ENCODE data around the gene UMAD1.

The UMAD1 gene

GRCh38 chr7:7909376-7909775 lies 268.8 kb downstream of the UMAD1 start:
- no peak for TF ChIP-seq FOXP2 (optimal IDR thresholded peaks at IDR 0.05; ENCODE audit: borderline replicate concordance, extremely low read depth, extremely low read length, insufficient read depth)
- no peak for TF ChIP-seq TAF1 (IDR thresholded peaks at IDR 0.05; ENCODE audit: borderline replicate concordance, insufficient read depth, low read length)
- TF ChIP-seq POLR2AphosphoS5 (IDR thresholded peaks at IDR 0.05; ENCODE audit: low read depth, low read length), result no peak
- TF ChIP-seq REST (IDR thresholded peaks at IDR 0.05; ENCODE audit: insufficient read depth in 1 of 2, low read depth in 2 of 2, low read length in 2 of 2), result no peak
- TF ChIP-seq SIN3A (IDR thresholded peaks at IDR 0.05; ENCODE audit: borderline replicate concordance, insufficient read depth, low read length), result no peak

- no peak for TF ChIP-seq POLR2AphosphoS5 (IDR thresholded peaks at IDR 0.05; ENCODE audit: low read depth, low read length)
- TF ChIP-seq TAF1 (IDR thresholded peaks at IDR 0.05; ENCODE audit: borderline replicate concordance, insufficient read depth, low read length), result no peak
- no peak for TF ChIP-seq SIN3A (IDR thresholded peaks at IDR 0.05; ENCODE audit: borderline replicate concordance, insufficient read depth, low read length)
- no peak for TF ChIP-seq FOXP2 (optimal IDR thresholded peaks at IDR 0.05; ENCODE audit: borderline replicate concordance, extremely low read depth, extremely low read length, insufficient read depth)
- no peak for TF ChIP-seq REST (IDR thresholded peaks at IDR 0.05; ENCODE audit: insufficient read depth in 1 of 2, low read depth in 2 of 2, low read length in 2 of 2)
Observed at GRCh38 chr7:7911369-7912123, 271.0 kb downstream of the UMAD1 start.

- TF ChIP-seq TAF1 (IDR thresholded peaks at IDR 0.05; ENCODE audit: borderline replicate concordance, insufficient read depth, low read length), result no peak
Observed at GRCh38 chr7:7912937-7913336, 272.4 kb downstream of the UMAD1 start.

- TF ChIP-seq REST (IDR thresholded peaks at IDR 0.05; ENCODE audit: insufficient read depth in 1 of 2, low read depth in 2 of 2, low read length in 2 of 2), result no peak
- no peak for TF ChIP-seq FOXP2 (optimal IDR thresholded peaks at IDR 0.05; ENCODE audit: borderline replicate concordance, extremely low read depth, extremely low read length, insufficient read depth)
Observed at GRCh38 chr7:7913504-7913903, 273.0 kb downstream of the UMAD1 start.

GRCh38 chr7:7914547-7914946 lies 274.0 kb downstream of the UMAD1 start:
- no peak for TF ChIP-seq POLR2AphosphoS5 (IDR thresholded peaks at IDR 0.05; ENCODE audit: low read depth, low read length)
- no peak for TF ChIP-seq FOXP2 (optimal IDR thresholded peaks at IDR 0.05; ENCODE audit: borderline replicate concordance, extremely low read depth, extremely low read length, insufficient read depth)
- no peak for TF ChIP-seq REST (IDR thresholded peaks at IDR 0.05; ENCODE audit: insufficient read depth in 1 of 2, low read depth in 2 of 2, low read length in 2 of 2)
- TF ChIP-seq SIN3A (IDR thresholded peaks at IDR 0.05; ENCODE audit: borderline replicate concordance, insufficient read depth, low read length), result no peak
- no peak for TF ChIP-seq TAF1 (IDR thresholded peaks at IDR 0.05; ENCODE audit: borderline replicate concordance, insufficient read depth, low read length)
